OCI-LY7 (cell line): ENCODE results near the gene KRT6B. TPM values are rescaled to one million over a fixed set of nuclear protein-coding genes. Genes with fewer than 3 reads are reported as not detected.

Experiments
- BruUV-seq: library from RNA; stranded (reverse); fragments of 400-500 nt; replicated peaks from 2 replicates; lab custom pipeline; 2021; lab: Mats Ljungman, UMichigan
- CTCF ChIA-PET: fragments of 300-600 bp; sonication (Branson Sonifier 250); formaldehyde crosslinking; loops from one replicate; lab custom pipeline; 2022; ENCODE audit warnings: antibody characterized with exemption; ENCODE audit not compliant: unreplicated experiment; lab: Charles Lee
- POLR2A ChIA-PET: fragments of 300-600 bp; sonication (Branson Sonifier 250); formaldehyde crosslinking; loops from one replicate; lab custom pipeline; 2022; ENCODE audit warnings: antibody characterized with exemption; lab: Charles Lee
- DNase-seq: peaks from one replicate; pipeline ENCODE4 v3.0.0-alpha.2; 2015; ENCODE audit warnings: low spot score
- H2AFZ ChIP-seq: fragments of 200-600 bp; sonication (generic), shearing (Covaris generic); 2 replicates; pipeline ENCODE4 v1.6.1; 2014; ENCODE audit warnings: mild to moderate bottlenecking, antibody characterized with exemption, low read length, moderate library complexity
- H3K27ac ChIP-seq: fragments of 200-600 bp; sonication (generic); 2 replicates; pipeline ENCODE4 v1.5.1; 2014; ENCODE audit warnings: mixed run types, low read depth, mild to moderate bottlenecking, moderate library complexity, low read length, inconsistent platforms; ENCODE audit not compliant: poor library complexity, severe bottlenecking
- H3K36me3 ChIP-seq: fragments of 200-600 bp; sonication (generic); 2 replicates; pipeline ENCODE4 v1.6.1; 2014; ENCODE audit warnings: mild to moderate bottlenecking, antibody characterized with exemption, low read length, moderate library complexity, mixed read lengths; ENCODE audit not compliant: insufficient read depth
- H3K4me1 ChIP-seq: fragments of 200-600 bp; sonication (generic); 2 replicates; pipeline ENCODE4 v1.5.1; 2014; ENCODE audit warnings: mild to moderate bottlenecking, low read length; ENCODE audit not compliant: insufficient read depth, poor library complexity, severe bottlenecking
- H3K4me2 ChIP-seq: fragments of 200-600 bp; sonication (generic); 2 replicates; pipeline ENCODE4 v1.6.1; 2014; ENCODE audit warnings: mild to moderate bottlenecking, low read length
- H3K4me3 ChIP-seq: fragments of 200-600 bp; sonication (generic); 2 replicates; pipeline ENCODE4 v1.5.1; 2014; ENCODE audit warnings: mild to moderate bottlenecking, low read depth, low read length; ENCODE audit not compliant: poor library complexity, severe bottlenecking
- H3K79me2 ChIP-seq: fragments of 200-600 bp; sonication (generic); 2 replicates; pipeline ENCODE4 v1.6.1; 2016; ENCODE audit warnings: low read depth, mild to moderate bottlenecking, low read length, moderate library complexity, mixed read lengths; ENCODE audit not compliant: insufficient read depth
- H3K9me2 ChIP-seq: fragments of 200-600 bp; sonication (generic); 2 replicates; pipeline ENCODE4 v1.6.1; 2016; ENCODE audit warnings: mild to moderate bottlenecking, low read length, mixed read lengths; ENCODE audit not compliant: insufficient read depth
- H3K9me3 ChIP-seq: fragments of 200-600 bp; sonication (generic); 2 replicates; pipeline ENCODE4 v1.6.1; 2014; ENCODE audit warnings: mild to moderate bottlenecking, mixed run types, low read length, mixed read lengths
- H4K20me1 ChIP-seq: fragments of 200-600 bp; sonication (generic); 2 replicates; pipeline ENCODE4 v1.6.1; 2014; ENCODE audit warnings: mild to moderate bottlenecking, antibody characterized with exemption, low read length, moderate library complexity, mixed read lengths; ENCODE audit not compliant: insufficient read depth
- EZH2phosphoT487 ChIP-seq: fragments of 200-600 bp; sonication (generic); IDR thresholded peaks from 2 replicates; pipeline ENCODE4 v1.6.1; 2018; ENCODE audit warnings: low read depth, borderline replicate concordance, mild to moderate bottlenecking, mixed run types, antibody characterized with exemption, low read length, moderate library complexity, mixed read lengths
- intact Hi-C: fragments of 100-400 bp; cut with micrococcal nuclease; formaldehyde crosslinking; loops from one replicate; pipeline ENCODE4 v1.10.0; 2022; ENCODE audit not compliant: unreplicated experiment
- total RNA-seq, 2 experiments: library from RNA; depleted of rRNA in 1 of 2; stranded (reverse); fragments of >200 nt in 1 of 2; shearing (Covaris generic) in 1 of 2; gene quantifications; 2 replicates each; pipeline ENCODE4 v1.2.3, GENCODE V29; 2014 to 2022
- TF ChIP-seq, protein P1 (sequence below): fragments of 200-600 bp; sonication (generic); conservative IDR thresholded peaks from 2 replicates; pipeline ENCODE4 v1.5.1; 2014; ENCODE audit warnings: mild to moderate bottlenecking, antibody characterized with exemption, low read length, moderate library complexity, mixed read lengths

Gene KRT6B
- total RNA-seq, 2 experiments from 2014 or later, result not detected

DNA sequence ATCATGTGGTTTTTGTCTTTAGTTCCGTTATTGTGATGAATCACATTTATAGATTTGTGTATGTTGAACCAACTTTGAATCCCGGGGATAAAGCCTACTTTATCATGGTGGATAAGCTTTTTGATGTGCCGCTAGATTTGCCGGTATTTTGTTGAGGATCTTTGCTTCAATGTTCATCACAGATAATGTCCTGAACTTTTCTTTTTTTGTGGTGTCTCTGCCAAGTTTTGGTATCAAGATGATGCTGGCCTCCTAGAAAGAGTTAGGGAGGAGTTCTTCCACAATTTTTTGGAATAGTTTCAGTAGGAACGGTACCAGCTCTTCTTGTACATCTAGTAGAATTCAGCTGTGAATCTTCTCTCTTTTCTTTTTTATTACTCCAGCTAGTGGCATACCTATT is 6.9 kb upstream of the KRT6B start:
- intact Hi-C loops, result no loop called here
- H3K27ac ChIP-seq, result no peak overlapping the region
- no peaks in the 10 kb centered on the region for H3K36me3 ChIP-seq
- no peak overlapping the region for H3K4me2 ChIP-seq
- no peaks in the 10 kb centered on the region for H3K79me2 ChIP-seq
- H3K9me2 ChIP-seq, result no peaks in the 10 kb centered on the region
- BruUV-seq, result no TSS peak
- H4K20me1 ChIP-seq, result no peaks in the 10 kb centered on the region
- ChIA-PET CTCF (no interaction called here), POLR2A (interaction anchor here (0.6 kb wide), 1 partner anchor 183 kb away, joined by 3 read pairs; no protein-coding TSS in a partner anchor)
- no peaks in the 10 kb centered on the region for H3K4me1 ChIP-seq
- no peak overlapping the region for H2AFZ ChIP-seq
- no peak for DNase-seq
- H3K4me3 ChIP-seq, result no peak overlapping the region
- no peak for TF ChIP-seq EZH2phosphoT487
- TF ChIP-seq, protein P1, sequence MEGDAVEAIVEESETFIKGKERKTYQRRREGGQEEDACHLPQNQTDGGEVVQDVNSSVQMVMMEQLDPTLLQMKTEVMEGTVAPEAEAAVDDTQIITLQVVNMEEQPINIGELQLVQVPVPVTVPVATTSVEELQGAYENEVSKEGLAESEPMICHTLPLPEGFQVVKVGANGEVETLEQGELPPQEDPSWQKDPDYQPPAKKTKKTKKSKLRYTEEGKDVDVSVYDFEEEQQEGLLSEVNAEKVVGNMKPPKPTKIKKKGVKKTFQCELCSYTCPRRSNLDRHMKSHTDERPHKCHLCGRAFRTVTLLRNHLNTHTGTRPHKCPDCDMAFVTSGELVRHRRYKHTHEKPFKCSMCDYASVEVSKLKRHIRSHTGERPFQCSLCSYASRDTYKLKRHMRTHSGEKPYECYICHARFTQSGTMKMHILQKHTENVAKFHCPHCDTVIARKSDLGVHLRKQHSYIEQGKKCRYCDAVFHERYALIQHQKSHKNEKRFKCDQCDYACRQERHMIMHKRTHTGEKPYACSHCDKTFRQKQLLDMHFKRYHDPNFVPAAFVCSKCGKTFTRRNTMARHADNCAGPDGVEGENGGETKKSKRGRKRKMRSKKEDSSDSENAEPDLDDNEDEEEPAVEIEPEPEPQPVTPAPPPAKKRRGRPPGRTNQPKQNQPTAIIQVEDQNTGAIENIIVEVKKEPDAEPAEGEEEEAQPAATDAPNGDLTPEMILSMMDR, result no peak
- H3K9me3 ChIP-seq, result no peaks in the 10 kb centered on the region

DNA sequence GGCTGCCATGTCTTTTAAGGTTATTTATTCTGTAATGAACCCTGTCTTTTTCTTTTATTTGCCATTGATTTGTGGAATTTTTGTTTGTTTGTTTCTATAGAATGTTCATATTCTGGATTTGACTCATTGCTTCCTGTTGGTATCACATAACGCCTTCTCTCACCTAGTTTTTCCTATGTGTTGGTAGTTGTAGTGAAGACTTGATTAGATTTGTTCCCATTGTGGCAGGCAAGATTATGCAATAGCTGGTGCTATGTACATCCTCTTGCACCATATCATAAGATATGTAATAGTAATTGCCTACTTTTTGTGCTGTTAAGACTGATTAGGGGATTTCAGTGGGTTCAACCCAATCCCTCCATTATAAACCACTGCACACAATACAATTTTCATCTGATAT is 3.9 kb upstream of the KRT6B start:
- Histone ChIP-seq H4K20me1 (no peaks in the 10 kb centered on the region), H3K27ac (no peak overlapping the region), H3K9me2 (no peaks in the 10 kb centered on the region), H3K4me2 (no peak overlapping the region), H3K4me1 (no peaks in the 10 kb centered on the region), H3K9me3 (no peaks in the 10 kb centered on the region), H3K36me3 (no peaks in the 10 kb centered on the region), H2AFZ (no peak overlapping the region), H3K4me3 (no peak overlapping the region), H3K79me2 (no peaks in the 10 kb centered on the region)
- no peak for TF ChIP-seq EZH2phosphoT487
- TF ChIP-seq, protein P1, result no peak
- POLR2A ChIA-PET, result no interaction called here
- no peak for DNase-seq
- CTCF ChIA-PET, result no interaction called here
- no TSS peak for BruUV-seq
- intact Hi-C loops, result no loop called here

DNA sequence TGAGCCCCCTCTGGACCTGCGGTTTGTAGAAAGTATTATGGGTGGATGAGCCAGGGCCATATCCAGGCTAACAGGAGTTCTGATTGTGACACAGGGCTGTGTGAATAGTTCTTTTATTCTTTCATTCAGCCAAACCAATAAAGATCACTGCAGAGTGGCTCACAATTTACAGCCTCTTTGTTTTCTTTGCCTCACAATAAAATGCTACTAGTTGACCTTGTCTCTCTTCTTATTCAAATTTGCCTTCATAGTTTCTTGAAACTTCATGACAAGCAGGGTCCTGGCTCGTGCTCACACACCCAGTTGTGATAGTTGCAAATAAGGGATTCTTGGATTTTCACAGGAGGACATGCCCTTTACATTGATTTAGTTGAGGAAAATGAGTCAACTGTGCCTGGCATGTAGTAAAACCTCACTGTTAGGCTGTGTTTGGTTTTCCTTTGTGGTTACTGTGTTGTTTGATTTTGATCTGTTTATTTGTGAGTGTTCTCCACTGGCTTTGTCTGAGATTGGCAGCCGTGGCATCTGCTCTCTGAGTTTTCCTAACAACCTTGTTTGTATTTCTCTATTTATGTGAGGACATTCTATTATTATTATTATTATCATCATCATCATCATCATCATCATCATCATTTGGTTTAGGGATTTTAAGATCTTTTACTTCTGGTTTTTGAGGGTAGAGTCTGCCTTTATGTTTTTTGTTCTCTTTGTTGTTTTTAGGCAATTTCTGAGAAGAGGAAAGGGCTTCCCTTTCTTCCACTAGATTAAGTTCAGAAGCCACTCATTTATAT is 2.7 kb upstream of the KRT6B start:
- intact Hi-C loops, result no loop called here
- DNase-seq, result no peak
- no peaks in the 10 kb centered on the region for H3K9me3 ChIP-seq
- no peak overlapping the region for H2AFZ ChIP-seq
- H3K4me1 ChIP-seq, result no peaks in the 10 kb centered on the region
- BruUV-seq, result no TSS peak
- H3K9me2 ChIP-seq, result no peaks in the 10 kb centered on the region
- no peak overlapping the region for H3K4me2 ChIP-seq
- H4K20me1 ChIP-seq, result no peaks in the 10 kb centered on the region
- H3K27ac ChIP-seq, result no peak overlapping the region
- no peaks in the 10 kb centered on the region for H3K79me2 ChIP-seq
- no peak for TF ChIP-seq EZH2phosphoT487
- TF ChIP-seq, protein P1, result no peak
- H3K4me3 ChIP-seq, result no peak overlapping the region
- H3K36me3 ChIP-seq, result no peaks in the 10 kb centered on the region
- ChIA-PET POLR2A (no interaction called here), CTCF (no interaction called here)
